Measurements from ENCODE around the gene ABCA4.
A peak's percentile ranks its signal among the peaks of the same experiment; 100 is the strongest.

ABCA4 gene

GRCh38 chr1:94015489-94015817 is 105.5 kb downstream of the ABCA4 start:
- no peak for TF ChIP-seq CTCF (IDR thresholded peaks at IDR 0.05; ENCODE audit: unreplicated experiment in 3 of 3)
- peaks cover 8% of the 10 kb centered on the region for H3K27me3 Mint-ChIP-seq (ENCODE audit: low read depth)
- peaks cover 13% of the 10 kb centered on the region for H3K4me1 Mint-ChIP-seq
- no peaks in the 10 kb centered on the region for H3K9me3 Mint-ChIP-seq
- H3K27ac Mint-ChIP-seq: no peak overlapping the region
- no peak overlapping the region for H3K4me3 Mint-ChIP-seq
- H3K36me3 Mint-ChIP-seq (ENCODE audit: low read depth): no peaks in the 10 kb centered on the region

- no peak overlapping the region for H3K4me3 Mint-ChIP-seq
- no peaks in the 10 kb centered on the region for H3K9me3 Mint-ChIP-seq
- H3K4me1 Mint-ChIP-seq: peaks cover 13% of the 10 kb centered on the region
- H3K27me3 Mint-ChIP-seq (ENCODE audit: low read depth): peaks cover 8% of the 10 kb centered on the region
- TF ChIP-seq CTCF (IDR thresholded peaks at IDR 0.05; ENCODE audit: unreplicated experiment in 3 of 3): no peak
- H3K36me3 Mint-ChIP-seq (ENCODE audit: low read depth): no peaks in the 10 kb centered on the region
- H3K27ac Mint-ChIP-seq: no peak overlapping the region
These were observed 106.1 kb downstream of the ABCA4 start for GRCh38 chr1:94014635-94015488.

DNA sequence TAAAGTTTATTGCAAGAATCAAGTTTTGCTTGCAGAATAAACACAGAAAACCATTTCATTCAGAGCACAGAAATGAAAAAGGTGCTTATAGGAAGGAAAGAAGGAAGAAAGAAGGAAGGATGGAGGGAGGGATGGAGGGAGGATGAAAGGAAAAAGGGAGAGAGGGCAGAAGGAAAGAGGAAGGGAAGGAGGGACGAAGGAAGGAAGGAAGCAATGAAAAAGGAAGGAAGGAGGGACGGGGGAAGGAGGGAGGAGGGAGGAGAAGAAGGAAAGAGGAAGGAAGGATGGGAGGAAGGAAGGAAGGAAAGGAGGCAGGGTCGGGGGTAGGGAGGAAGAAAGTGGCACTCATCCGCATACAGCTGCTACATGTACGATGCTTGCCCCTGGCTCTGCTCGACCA is 106.9 kb downstream of the ABCA4 start:
- no peaks in the 10 kb centered on the region for H3K36me3 Mint-ChIP-seq (ENCODE audit: low read depth)
- peaks cover 13% of the 10 kb centered on the region for H3K4me1 Mint-ChIP-seq
- no peaks in the 10 kb centered on the region for H3K9me3 Mint-ChIP-seq
- H3K4me3 Mint-ChIP-seq: no peak overlapping the region
- peaks cover 8% of the 10 kb centered on the region for H3K27me3 Mint-ChIP-seq (ENCODE audit: low read depth)
- H3K27ac Mint-ChIP-seq: no peak overlapping the region
- no peak for TF ChIP-seq CTCF (IDR thresholded peaks at IDR 0.05; ENCODE audit: unreplicated experiment in 3 of 3)

- TF ChIP-seq CTCF (IDR thresholded peaks at IDR 0.05; ENCODE audit: unreplicated experiment in 3 of 3): no peak
- no peaks in the 10 kb centered on the region for H3K9me3 Mint-ChIP-seq
- H3K36me3 Mint-ChIP-seq (ENCODE audit: low read depth): no peaks in the 10 kb centered on the region
- no peak overlapping the region for H3K27ac Mint-ChIP-seq
- no peak overlapping the region for H3K4me3 Mint-ChIP-seq
- peaks cover 13% of the 10 kb centered on the region for H3K4me1 Mint-ChIP-seq
- peaks cover 8% of the 10 kb centered on the region for H3K27me3 Mint-ChIP-seq (ENCODE audit: low read depth)
These were observed 107.5 kb downstream of the ABCA4 start for GRCh38 chr1:94013367-94013878.

- no peak for TF ChIP-seq CTCF (IDR thresholded peaks at IDR 0.05; ENCODE audit: unreplicated experiment in 3 of 3)
- Mint-ChIP-seq H3K4me3 (no peak overlapping the region), H3K4me1 (peaks cover 13% of the 10 kb centered on the region), H3K9me3 (no peaks in the 10 kb centered on the region), H3K27ac (peak overlapping the region in 2 of 3 experiments; percentile 3 to 20), H3K36me3 (ENCODE audit: low read depth) (no peaks in the 10 kb centered on the region), H3K27me3 (ENCODE audit: low read depth) (peaks cover 8% of the 10 kb centered on the region)
These were observed 108.1 kb downstream of the ABCA4 start for GRCh38 chr1:94012708-94013366.
